Progenitor cell of endocrine pancreas (in vitro differentiated cells): ENCODE results near the gene MAGI1. TPM values are rescaled to one million over a fixed set of nuclear protein-coding genes. Genes with fewer than 3 reads are reported as not detected.
"Not testable (repeated sequence)": the region's sequence is repeated elsewhere in the genome, so short reads cannot be mapped to it uniquely, and the experiment has no call there.

Source experiments
- DNase-seq: peaks from one replicate; pipeline ENCODE4 v3.0.0; 2021; ENCODE audit warnings: low spot score; ENCODE audit not compliant: unreplicated experiment
- H3K27ac Mint-ChIP-seq: 2 replicates; pipeline ENCODE4 v1.8.0; 2021; ENCODE audit warnings: mild to moderate bottlenecking, moderate library complexity, mixed read lengths
- H3K27me3 Mint-ChIP-seq: 2 replicates; pipeline ENCODE4 v1.8.0; 2021; ENCODE audit warnings: mixed read lengths
- H3K36me3 Mint-ChIP-seq: 2 replicates; pipeline ENCODE4 v1.8.0; 2022; ENCODE audit warnings: mixed read lengths; ENCODE audit not compliant: insufficient read depth
- H3K4me1 Mint-ChIP-seq: 2 replicates; pipeline ENCODE4 v1.8.0; 2021; ENCODE audit warnings: low read depth, mixed read lengths
- H3K4me3 Mint-ChIP-seq: 2 replicates; pipeline ENCODE4 v1.8.0; 2021; ENCODE audit warnings: low read depth, mild to moderate bottlenecking, moderate library complexity, mixed read lengths
- H3K9me3 Mint-ChIP-seq: 2 replicates; pipeline ENCODE4 v1.8.0; 2021; ENCODE audit warnings: low read depth, mixed read lengths
- CTCF ChIP-seq: fragments of 200-600 bp; sonication (generic); IDR thresholded peaks from one replicate; pipeline ENCODE4 v1.5.0; 2021; ENCODE audit warnings: antibody characterized with exemption, mild to moderate bottlenecking; ENCODE audit not compliant: unreplicated experiment
- total RNA-seq: library from RNA; stranded (reverse); gene quantifications from 2 replicates; pipeline ENCODE4 v1.2.1, GENCODE V29; 2021

Gene MAGI1
- total RNA-seq, 1 donor from 2014 or later: 142 TPM

GRCh38 chr3:65729555-65729954 lies 309.2 kb downstream of the MAGI1 start:
- H3K27me3 Mint-ChIP-seq: no peaks in the 10 kb centered on the region
- no peak overlapping the region for H3K27ac Mint-ChIP-seq
- H3K4me1 Mint-ChIP-seq: peaks cover 9% of the 10 kb centered on the region
- DNase-seq: no peak
- H3K36me3 Mint-ChIP-seq: peaks cover under 1% of the 10 kb centered on the region
- H3K9me3 Mint-ChIP-seq: no peaks in the 10 kb centered on the region
- H3K4me3 Mint-ChIP-seq: no peak overlapping the region
- TF ChIP-seq CTCF: no peak

DNA sequence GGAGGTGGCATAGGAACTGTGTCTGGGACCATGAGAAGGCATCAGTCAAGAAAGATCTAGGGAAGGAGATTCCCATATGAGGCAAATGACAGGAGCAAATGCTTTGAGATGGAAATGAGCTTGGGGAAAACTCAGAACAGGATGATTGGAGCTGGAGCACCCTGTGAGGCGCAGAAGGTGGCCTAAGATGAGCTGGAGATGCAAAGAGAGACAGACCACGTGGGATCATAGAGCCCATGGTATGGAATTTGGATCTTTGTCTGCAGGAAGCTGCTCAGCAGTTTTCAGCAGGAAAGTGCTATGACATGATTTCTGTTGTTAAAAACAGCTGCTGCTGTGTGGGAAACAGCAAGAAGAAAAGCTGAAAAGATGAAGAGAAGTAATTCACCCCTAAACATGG lies 310.6 kb downstream of the MAGI1 start:
- no peak for TF ChIP-seq CTCF
- no peaks in the 10 kb centered on the region for H3K9me3 Mint-ChIP-seq
- no peak overlapping the region for H3K4me3 Mint-ChIP-seq
- H3K27ac Mint-ChIP-seq: no peak overlapping the region
- H3K27me3 Mint-ChIP-seq: no peaks in the 10 kb centered on the region
- peaks cover 2% of the 10 kb centered on the region for H3K36me3 Mint-ChIP-seq
- DNase-seq: no peak
- H3K4me1 Mint-ChIP-seq: peaks cover 9% of the 10 kb centered on the region

- Mint-ChIP-seq H3K27ac (no peak overlapping the region), H3K4me3 (no peak overlapping the region), H3K9me3 (no peaks in the 10 kb centered on the region), H3K27me3 (no peaks in the 10 kb centered on the region), H3K36me3 (peaks cover 5% of the 10 kb centered on the region), H3K4me1 (peaks cover 2% of the 10 kb centered on the region)
- no peak for TF ChIP-seq CTCF
- DNase-seq: no peak
Measured at GRCh38 chr3:65723985-65724384, 314.7 kb downstream of the MAGI1 start.

DNA sequence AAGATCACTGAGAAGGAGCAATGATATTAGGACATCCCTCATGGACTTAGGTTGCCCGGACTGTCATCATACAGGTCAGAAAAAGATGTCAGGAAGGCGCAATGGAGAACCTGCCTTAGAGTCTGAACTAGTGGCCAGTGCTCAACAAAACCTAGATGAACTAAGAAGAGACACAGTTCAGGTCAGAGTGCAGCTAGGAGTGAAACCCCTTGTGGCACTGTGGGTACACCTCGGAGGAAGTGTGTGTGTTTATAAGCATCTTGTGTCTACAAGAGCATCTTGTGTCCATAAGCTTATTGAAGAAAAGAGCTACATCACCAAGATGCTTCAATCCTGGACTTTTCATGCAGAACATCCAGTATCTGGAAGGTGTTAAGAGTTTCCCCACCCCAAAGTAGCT lies 315.7 kb downstream of the MAGI1 start:
- Mint-ChIP-seq H3K4me3 (no peak overlapping the region), H3K4me1 (peaks cover 1% of the 10 kb centered on the region), H3K9me3 (no peaks in the 10 kb centered on the region), H3K27me3 (no peaks in the 10 kb centered on the region), H3K36me3 (peaks cover 5% of the 10 kb centered on the region), H3K27ac (no peak overlapping the region)
- DNase-seq: no peak
- no peak for TF ChIP-seq CTCF

DNA sequence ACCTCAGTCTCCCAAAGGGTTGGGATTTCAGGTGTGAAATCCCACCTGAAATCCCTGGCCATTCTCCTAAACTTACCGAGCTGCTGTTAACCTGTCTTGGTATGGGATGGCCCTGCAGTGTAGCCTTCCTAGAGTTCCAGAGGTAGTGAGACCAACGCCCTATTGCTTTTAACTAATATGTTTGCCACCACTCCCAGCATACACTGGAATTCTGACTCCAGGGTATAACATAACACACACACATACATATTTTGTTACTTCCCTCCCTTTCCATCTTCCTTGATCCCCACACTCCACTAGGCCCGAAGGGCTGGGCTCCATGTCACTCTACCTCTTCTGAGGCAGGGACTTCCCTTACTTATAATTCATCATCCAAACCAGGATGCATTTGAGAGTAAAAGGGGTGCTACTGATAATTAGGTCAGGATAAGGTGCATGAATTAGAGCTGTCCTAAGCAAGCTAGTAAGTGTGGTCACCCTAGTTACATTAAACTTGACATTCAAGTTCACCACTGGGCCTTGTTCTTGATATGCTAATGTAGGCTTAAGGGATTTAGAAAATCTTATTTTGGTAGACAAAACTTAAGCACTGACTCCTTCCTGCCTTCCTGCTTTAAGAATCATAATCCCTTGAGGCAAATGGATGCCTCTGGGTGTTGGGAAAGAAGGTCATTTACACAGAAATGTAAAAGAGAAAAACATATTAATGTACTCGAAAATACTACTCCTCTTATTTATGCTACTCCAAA lies 317.6 kb downstream of the MAGI1 start:
- TF ChIP-seq CTCF: no peak
- Mint-ChIP-seq H3K27ac (no peak overlapping the region), H3K36me3 (peaks cover 5% of the 10 kb centered on the region), H3K4me3 (no peak overlapping the region), H3K9me3 (no peaks in the 10 kb centered on the region), H3K27me3 (no peaks in the 10 kb centered on the region), H3K4me1 (peaks cover 7% of the 10 kb centered on the region)
- no peak for DNase-seq

- not testable (repeated sequence) for DNase-seq, H3K27ac Mint-ChIP-seq, H3K36me3 Mint-ChIP-seq, H3K9me3 Mint-ChIP-seq, H3K4me3 Mint-ChIP-seq, H3K27me3 Mint-ChIP-seq
- peaks cover 15% of the 10 kb centered on the region for H3K4me1 Mint-ChIP-seq
Measured at GRCh38 chr3:65719639-65720038, 319.1 kb downstream of the MAGI1 start.
